Endothelial cell of umbilical vein (primary cell): Measurements from ENCODE around the gene NF1.

ENCODE experiments used
- EZH2 ChIP-seq: IDR thresholded peaks from 2 replicates; pipeline ENCODE4 v1.6.1; 2012; ENCODE audit warnings: borderline replicate concordance, low read depth, mild to moderate bottlenecking, moderate library complexity, low read length, inconsistent platforms; ENCODE audit not compliant: severe bottlenecking
- FOS ChIP-seq: IDR thresholded peaks from 2 replicates; pipeline ENCODE4 v1.6.1; 2011; ENCODE audit warnings: mild to moderate bottlenecking, low read length, moderate library complexity, borderline replicate concordance; ENCODE audit not compliant: insufficient read depth
- GATA2 ChIP-seq: IDR thresholded peaks from 2 replicates; pipeline ENCODE4 v1.7.0; 2011; ENCODE audit warnings: low read depth, mild to moderate bottlenecking, moderate library complexity, mixed read lengths, low read length; ENCODE audit not compliant: insufficient read length, insufficient read depth
- JUN ChIP-seq: IDR thresholded peaks from 2 replicates; pipeline ENCODE4 v1.6.1; 2011; ENCODE audit warnings: borderline replicate concordance, low read depth; ENCODE audit not compliant: insufficient read length, insufficient read depth
- MYC ChIP-seq: IDR thresholded peaks from one replicate; pipeline ENCODE4 v1.6.1; 2011; ENCODE audit warnings: mild to moderate bottlenecking, low read depth, low read length
- POLR2A ChIP-seq: IDR thresholded peaks from 2 replicates; pipeline ENCODE4 v1.6.1; 2012; ENCODE audit warnings: low read depth, mild to moderate bottlenecking, control low read depth, low read length
- POLR2AphosphoS5 ChIP-seq: IDR thresholded peaks from 2 replicates; pipeline ENCODE4 v1.6.1; 2012; ENCODE audit warnings: low read depth, mild to moderate bottlenecking, control low read depth, low read length, moderate library complexity; ENCODE audit not compliant: insufficient read depth
- TF ChIP-seq, protein P1 (sequence below), 2 donors: IDR thresholded peaks; 1 replicate in 1 of 2; 2 replicates in 1 of 2; pipeline ENCODE4 v1.5.1; 2011; ENCODE audit warnings: low read length in 2 of 2, mild to moderate bottlenecking in 2 of 2, moderate library complexity in 2 of 2, control low read depth in 1 of 2, inconsistent platforms in 1 of 2, low read depth in 1 of 2; ENCODE audit not compliant: insufficient read depth in 1 of 2; ENCODE audit errors: extremely low read depth in 1 of 2
- TF ChIP-seq, protein P2 (sequence below): IDR thresholded peaks from 2 replicates; pipeline ENCODE4 v1.6.1; 2011; ENCODE audit not compliant: insufficient read depth, insufficient read length

DNA sequence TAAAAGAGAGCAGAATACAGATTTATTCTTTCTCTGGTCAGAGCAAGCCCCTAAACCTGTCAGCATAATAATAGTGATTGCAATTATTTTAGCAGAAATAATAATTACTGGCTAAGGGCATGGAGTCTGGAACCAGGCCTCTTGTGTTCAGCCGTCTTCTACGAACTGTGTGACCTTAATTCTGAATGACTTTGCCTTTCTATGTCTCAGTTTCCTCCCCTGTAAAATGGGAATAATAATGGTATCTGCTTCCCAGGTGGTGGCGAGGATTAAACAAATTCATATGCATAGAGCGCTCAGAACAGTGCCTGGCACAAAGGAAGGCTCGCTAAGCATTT lies 330.1 kb downstream of the NF1 start:
- TF ChIP-seq, protein P1, sequence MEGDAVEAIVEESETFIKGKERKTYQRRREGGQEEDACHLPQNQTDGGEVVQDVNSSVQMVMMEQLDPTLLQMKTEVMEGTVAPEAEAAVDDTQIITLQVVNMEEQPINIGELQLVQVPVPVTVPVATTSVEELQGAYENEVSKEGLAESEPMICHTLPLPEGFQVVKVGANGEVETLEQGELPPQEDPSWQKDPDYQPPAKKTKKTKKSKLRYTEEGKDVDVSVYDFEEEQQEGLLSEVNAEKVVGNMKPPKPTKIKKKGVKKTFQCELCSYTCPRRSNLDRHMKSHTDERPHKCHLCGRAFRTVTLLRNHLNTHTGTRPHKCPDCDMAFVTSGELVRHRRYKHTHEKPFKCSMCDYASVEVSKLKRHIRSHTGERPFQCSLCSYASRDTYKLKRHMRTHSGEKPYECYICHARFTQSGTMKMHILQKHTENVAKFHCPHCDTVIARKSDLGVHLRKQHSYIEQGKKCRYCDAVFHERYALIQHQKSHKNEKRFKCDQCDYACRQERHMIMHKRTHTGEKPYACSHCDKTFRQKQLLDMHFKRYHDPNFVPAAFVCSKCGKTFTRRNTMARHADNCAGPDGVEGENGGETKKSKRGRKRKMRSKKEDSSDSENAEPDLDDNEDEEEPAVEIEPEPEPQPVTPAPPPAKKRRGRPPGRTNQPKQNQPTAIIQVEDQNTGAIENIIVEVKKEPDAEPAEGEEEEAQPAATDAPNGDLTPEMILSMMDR (IDR thresholded peaks at IDR 0.05; ENCODE audit: extremely low read depth in 1 of 2, insufficient read depth in 1 of 2, low read depth in 1 of 2, low read length in 2 of 2), result no peak
- TF ChIP-seq POLR2A (no peak), EZH2 (no peak), POLR2AphosphoS5 (no peak), JUN (no peak), GATA2 (no peak), MYC (no peak), FOS (no peak)
- TF ChIP-seq, protein P2, sequence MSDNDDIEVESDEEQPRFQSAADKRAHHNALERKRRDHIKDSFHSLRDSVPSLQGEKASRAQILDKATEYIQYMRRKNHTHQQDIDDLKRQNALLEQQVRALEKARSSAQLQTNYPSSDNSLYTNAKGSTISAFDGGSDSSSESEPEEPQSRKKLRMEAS, result no peak
